KG1 (cell line): Measurements from ENCODE around the gene UPF2.
A peak's percentile ranks its signal among the peaks of the same experiment; 100 is the strongest.
"Not testable (repeated sequence)": the region's sequence is repeated elsewhere in the genome, so short reads cannot be mapped to it uniquely, and the experiment has no call there.

ENCODE experiments used
- DNase-seq: peaks from one replicate; lab custom pipeline; 2025; lab: John Stamatoyannopoulos, UW

Gene UPF2

DNA sequence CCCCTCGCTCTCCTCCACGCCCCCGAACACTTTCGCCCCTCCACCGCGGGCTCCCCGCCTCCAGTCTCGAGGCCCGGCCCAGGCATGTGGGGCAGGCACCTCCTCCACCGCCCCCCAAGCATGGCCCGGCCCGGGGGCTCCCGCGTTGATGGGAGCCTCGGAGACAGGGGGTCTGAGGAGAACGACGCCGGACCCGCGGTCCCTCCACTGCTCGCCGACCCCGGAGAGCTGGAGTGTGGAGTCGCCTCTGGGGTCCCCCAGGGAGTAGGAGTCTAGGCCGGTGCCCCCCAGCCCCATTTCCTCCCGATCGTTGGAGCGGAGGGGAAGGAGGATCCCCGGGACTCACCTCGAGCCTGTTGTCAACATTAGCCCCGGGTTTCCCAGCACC lies 206 bp downstream of the UPF2 start:
- DNase-seq, result no peak

DNA sequence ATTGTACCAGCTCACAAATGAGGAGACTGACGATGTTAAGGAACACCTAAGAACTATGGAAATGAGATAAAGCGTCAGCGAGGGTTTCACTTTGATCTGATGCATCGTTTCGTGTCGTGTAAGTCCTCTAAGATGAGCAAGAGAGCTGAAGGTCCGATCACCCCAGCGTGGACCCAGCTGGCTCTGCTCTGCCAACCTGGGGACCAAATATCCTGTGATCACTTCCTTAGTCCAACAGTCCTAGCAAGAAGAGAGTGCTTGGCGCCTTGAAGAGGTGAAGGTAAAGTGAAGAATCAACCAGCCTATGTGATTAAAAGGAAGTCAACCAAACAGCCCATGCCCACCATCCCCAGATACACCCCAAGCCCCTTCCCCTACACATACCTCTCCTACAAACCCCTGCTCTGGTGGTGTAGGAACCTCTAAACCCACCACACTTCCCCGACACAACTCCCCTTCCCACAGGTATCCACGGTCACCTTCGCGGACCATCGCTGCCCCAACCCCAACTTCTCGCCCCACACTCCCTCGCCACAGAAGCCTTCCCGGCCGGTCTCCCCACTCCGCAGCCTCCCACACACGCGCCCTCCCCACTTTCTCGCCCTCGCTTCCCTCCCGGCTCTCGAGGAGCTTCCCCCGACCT lies 722 bp downstream of the UPF2 start:
- DNase-seq, result peak; percentile 43

DNA sequence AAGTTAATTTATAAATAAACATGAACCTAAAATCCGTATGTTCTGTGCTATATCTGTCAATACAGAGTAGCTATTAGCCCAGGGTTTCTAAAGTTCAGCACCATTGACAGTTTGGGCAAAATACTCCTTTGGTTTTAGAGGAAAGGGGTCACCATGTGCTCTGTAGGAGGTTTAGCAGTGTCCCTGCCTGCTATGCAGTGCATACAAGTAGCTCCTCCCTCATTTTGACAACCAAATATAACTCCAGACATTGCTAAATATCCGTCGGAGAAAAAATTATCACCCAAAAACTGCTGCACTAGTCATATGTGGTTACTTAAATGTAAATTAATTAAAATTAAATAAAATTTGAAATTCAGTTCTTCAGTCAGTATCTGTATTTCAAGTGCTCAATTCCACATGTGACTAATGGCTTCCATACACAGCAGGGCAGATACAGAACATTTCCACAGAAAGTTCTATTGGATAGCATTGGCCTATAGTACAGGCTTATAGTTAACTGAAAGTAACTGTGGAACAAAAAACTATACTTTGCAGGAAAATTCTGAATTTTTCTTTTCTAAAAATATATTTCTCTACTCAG lies 6.4 kb downstream of the UPF2 start:
- no peak for DNase-seq

DNA sequence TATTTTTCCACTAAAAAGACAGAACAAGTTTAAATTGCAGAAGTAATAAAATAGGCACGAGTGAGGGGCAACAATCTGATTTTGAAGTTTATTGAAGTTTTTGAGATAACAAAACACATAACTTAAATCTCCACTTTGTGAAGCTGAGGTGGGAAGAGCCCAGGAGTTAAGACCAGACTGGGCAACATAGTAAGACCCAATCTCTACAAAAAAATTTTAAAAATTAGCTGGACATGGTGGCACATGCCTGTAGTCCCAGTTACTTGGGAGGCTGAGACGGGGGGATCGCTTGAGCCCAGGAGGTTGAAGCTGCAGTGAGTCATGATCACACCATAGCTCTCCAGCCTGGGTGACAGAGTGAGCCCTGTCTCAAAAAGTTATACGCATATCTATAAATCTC lies 11.2 kb downstream of the UPF2 start:
- no peak for DNase-seq

DNA sequence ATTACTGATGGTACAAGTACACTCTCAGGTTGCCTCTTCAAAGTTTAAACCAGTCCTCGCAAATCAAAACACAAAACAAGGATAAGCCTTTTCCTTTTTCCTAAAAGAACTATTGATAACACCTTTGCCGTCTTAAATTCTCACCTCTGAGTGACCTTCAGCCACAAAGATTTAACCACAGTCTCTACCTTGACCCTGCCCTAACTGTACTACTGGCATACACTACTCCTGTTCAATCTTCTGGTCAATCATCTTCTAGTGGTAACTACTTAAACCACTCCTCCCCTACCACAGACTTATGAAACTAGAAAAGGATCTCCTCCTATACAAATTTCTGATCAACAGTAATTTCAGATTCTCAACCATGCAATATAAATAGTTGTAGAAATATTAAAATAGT lies 15.1 kb downstream of the UPF2 start:
- no peak for DNase-seq

DNA sequence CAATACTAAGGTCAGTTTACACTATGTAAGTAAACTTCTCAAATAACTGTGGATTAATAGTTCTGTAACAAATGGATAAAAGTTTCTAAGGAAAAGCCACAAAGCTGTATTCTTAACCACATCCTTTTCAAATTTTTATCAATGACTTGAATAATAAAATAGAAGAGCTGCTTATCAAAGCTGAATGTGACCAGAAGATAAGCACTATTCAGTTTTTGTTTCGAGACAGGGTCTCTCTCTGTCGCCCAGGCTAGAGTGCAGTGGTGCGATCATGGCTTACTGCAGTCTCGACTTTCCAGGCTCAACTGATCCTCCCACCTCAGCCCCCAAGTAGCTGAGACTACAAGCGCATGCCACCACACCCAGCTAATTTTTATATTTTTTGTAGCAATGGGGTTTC lies 17.0 kb downstream of the UPF2 start:
- no peak for DNase-seq

DNA sequence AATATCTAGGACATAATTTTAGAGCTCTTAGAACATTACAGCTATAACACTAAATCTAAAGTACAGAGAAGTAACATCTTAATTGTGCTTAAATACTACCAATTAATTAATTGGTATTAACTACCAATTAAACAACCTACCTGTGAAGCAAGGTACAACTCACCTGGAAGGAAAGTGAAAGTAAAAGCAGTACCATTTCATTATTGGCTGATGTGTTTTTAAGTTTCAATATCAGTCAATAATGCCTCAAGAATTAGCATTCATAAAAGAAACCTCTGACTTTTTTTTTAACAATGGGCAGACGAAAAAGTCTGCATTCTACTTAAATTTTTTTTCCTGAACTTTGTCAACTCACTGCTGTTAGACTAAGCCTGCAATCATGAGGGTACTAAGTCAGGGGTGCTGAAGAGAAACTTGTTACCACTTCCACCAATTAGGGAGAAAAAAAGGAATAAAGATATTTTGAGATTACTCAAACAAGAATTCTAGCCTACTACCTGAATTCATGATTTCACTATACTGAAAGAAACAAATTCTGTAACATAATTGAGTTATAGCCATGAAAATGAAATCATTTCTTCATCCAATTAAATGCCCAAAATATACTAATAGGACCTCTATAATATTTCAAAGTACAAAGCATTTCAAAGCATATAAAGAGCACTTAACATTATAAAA lies 19.9 kb downstream of the UPF2 start:
- DNase-seq, result no peak

DNA sequence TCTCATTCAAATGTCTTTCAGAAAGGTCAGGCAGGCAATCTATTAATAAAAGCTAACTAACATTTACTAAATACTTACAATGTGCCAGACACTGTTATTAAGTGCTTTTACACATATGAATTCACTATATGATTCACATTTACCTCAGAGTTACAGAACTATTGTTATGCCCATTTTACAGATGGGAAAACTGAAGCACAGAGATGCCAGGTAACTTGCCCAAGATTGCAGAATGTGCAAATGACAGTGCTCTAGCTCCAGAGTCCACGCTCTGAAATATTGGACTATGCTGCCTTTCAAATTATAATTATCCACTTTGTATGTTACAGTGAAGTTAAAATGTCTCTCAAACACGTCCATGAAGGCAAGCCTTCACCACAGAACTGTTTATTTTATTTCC lies 22.0 kb downstream of the UPF2 start:
- no peak for DNase-seq

DNA sequence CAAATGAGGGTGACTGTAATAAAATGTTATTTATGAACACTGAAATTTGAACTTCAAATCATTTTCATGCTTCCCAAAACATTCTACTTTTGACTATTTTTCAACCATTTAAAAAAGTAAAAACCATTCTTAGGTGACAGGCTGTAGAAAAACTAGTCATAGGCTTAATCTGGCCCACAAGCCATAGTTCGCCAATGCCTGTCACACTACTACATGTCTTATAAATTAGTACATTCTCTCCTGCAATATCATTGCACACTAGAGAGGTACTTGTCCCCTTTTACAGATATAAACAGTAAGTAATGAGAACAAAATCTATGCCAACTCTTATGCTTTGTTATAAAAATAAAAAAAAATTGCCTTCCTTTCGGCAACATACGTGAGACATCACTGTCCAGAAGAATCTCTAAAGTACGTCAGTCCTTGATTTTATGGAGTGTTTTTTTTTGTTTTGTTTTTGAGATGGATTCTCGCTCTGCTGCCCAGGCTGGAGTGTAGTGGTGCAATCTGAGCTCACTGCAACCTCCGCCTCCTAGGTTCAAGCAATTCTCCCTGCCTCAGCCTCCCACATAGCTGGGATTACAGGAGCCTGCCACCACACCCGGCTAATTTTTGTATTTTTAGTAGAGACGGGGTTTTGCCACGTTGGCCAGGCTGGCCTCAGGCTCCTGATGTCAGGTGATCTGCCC lies 23.2 kb downstream of the UPF2 start:
- no peak for DNase-seq

DNA sequence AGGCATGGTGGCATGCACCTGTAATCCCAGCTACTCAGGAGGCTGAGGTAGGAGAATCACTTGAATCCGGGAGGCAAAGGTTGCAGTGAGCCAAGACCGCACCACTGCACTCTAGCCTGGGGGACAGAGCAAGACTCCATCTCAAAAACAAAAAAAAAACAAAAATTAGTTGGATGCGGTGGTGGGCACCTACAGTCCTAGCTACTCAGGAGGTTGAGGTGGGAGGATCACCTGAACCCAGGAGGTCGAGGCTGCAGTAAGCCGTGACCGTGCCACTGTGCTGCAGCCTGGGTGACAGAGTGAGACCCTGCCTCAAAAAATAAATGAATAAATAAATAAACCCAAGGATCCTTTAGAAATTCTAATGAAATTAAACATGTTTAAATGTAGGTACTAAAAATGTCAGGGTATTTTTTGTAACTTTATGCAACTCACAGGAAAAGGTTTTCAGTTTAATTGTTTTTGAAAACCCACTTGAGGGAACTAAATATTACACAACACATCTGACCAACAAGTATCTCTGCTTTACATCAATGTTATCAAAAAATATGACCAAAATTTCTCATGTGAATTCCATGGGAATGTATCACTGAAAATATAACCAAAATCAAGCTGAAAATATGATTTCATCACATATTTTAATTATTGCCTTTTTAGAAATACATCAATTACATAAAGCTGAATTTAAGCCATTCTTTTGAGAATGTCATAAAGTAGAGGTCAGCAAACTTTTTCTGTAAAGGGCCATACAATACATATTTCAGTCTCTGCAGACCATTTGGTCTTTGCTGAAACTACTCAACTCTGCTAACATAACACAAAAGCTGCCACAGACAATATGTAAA lies 23.9 kb downstream of the UPF2 start:
- no peak for DNase-seq

DNA sequence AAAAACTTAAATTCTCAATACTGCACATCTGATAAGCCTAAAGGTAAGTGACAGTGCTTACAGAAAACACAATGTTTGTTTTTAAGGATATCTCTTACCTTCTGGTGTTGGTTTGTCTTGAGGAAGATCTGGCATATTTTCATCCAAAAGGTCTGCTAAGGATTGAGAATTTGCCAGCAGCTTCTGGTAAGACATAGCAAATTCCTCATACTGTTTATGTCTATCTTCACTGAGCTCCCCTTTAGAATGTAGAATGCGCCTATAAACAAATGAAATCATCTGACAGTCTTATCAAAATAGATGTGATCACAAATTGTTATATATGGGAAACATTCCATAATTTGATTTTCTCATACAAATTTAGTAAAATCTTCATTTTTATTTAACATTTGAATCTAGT lies 28.7 kb downstream of the UPF2 start:
- no peak for DNase-seq

DNA sequence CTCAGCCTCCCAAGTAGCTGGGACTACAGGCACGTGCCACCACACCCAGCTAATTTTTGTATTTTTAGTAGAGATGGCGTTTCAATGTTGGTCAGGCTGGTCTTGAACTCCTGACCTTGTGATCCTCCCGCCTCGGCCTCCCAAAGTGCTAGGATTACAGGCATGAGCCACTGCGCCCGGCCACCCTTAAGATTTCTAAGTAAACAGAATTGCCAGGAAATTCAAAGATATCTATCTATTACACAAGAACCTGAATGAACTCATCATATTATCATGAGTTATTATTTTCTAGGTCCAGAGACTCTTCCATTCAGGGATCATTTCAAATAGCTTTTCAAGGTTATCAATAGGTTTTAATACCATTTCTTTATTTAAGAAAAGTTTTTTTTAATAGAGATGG lies 29.2 kb downstream of the UPF2 start:
- not testable (repeated sequence) for DNase-seq

DNA sequence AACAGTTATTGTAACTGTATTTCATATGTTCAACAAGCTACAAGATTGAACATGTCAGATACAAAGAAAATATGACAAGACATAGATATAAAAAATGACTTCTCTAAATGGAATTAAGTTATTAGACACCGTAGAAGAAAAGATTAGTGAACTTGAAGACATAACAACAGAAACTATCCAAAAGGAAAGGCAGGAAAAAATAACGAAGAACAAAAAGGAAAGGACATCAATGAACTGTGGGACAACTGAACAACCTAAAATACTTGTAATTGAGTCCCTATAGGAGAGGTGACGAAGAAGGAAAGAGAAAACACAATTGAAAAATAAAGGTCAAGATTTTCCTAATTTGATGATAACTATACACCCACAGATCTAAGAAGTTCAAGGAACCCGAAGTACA lies 32.3 kb downstream of the UPF2 start:
- DNase-seq, result no peak

DNA sequence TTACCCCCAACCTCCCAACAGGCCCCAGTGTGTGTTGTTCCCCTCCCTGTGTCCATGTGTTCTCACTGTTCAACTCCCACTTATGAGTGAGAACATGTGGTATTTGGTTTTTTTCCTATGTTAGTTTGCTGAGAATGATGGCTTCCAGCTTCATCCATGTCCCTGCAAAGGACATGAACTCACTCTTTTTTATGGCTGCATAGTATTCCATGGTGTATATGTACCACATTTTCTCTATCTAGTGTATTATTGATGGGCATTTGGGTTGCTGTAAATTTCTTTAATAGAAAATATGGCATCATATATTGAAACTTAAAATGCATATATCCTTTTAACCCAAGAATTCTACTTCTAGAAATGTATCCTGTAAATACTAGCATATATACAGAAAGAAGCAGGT lies 33.8 kb downstream of the UPF2 start:
- DNase-seq, result not testable (repeated sequence)

DNA sequence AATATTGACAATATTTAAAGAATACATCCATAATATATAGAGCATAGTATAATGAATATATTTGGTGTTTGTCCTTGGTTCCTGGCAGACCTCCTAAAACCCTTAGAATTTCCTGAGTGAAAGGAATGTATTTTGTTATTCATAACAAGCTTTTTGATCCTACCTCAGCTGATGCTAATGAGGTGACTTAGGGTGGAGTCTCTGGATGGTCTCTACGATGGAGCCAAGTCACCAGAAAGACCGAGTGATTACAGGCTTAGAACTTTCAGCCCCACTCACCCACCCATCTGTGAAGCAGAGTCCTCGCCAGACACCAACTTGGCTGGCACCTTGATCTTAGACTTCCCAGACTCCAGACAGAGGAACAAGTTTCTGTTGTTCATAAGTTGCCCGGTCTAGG lies 35.9 kb downstream of the UPF2 start:
- DNase-seq, result no peak

DNA sequence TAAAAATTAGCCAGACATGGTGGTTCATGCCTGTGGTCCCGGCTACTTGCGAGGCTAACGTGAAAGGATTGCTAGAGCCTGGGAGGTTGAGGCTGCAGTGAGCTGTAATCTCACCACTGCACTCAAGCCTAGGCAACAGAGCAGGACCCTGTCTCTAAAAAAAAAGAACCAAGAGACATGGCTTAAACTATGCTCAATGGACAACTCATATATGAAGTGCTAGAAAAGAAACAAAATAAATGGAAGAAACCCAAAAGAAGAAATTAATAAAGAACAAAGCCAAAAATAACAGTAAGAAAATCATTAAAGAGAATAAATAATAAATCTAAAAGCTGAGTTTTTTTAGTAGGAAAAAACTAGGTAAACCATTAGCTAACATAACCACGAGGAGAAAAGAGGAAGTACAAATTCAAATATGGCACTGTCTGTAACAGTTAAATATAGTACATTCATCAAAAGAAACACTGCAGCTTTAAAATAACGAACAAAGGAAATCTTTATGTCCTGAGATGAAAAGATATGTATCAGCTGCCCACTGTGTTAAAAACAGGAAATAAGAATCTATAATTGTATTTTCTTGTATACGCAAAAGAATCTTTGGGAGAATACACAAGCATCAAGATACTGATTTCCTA lies 48.7 kb downstream of the UPF2 start:
- peak; percentile 31 for DNase-seq

DNA sequence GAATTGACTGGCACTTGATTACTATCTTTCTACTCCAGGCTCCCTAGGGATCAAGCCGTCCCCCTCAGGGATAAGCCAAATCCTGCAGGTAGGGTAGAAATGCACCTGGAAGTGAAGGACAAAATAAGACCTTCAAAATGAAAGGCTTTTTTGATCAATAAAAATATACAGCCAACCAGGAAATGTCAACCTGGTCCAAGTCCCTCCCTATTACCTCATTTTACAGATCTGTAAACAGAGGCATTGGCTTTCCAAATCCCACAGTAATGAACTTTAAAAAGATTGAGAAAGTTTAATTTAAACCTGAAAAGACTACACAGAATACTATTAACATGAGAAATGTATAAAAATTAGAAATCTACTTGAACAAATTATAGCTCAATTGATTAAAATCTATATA lies 53.7 kb downstream of the UPF2 start:
- no peak for DNase-seq

DNA sequence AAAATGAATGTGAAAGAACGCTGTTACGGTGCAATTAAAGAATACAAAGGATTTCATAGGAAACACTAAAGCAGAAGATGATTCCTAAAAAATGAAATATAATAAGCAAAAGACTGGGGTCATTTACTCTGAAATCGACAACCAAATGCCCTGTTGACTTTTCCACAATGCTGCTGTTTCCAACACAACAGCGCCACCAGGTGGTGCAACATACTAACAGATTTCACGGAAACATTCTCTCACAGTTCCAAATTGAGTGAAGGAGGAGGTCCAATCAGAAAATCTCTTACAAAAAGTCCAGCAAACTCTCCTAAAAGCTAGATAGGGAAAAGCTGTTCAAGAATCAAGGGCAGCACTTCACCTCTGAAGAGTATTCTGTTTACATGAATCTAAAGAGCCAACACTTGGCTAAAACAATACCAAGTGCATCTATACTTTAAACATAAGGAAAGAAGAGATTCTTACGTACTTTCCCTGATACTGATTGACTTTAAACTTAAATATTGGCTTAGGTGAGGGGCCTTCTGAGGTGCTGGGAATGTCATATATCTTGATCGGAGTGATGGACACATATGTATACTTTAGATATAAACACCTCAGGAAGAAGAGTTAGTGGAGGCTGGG lies 55.9 kb downstream of the UPF2 start:
- DNase-seq, result no peak

DNA sequence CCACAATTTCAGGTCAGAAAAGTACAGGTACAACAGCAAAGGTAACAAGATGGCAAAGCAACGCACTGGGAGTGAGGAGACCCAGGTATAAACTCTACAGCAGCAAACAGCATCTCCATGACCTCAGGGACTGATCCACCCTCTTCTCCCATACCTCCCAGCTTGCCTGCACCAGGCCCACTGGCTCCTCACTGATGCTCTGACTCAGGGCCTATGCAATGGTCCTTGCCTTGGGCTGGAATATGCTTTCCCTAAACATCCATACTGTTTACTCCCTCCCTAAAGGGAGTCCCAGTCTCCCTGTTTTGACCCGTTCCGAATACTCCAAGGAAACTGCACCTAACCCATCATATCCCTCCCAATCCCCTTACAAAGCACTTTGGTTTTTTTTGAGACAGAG lies 60.4 kb downstream of the UPF2 start:
- no peak for DNase-seq

DNA sequence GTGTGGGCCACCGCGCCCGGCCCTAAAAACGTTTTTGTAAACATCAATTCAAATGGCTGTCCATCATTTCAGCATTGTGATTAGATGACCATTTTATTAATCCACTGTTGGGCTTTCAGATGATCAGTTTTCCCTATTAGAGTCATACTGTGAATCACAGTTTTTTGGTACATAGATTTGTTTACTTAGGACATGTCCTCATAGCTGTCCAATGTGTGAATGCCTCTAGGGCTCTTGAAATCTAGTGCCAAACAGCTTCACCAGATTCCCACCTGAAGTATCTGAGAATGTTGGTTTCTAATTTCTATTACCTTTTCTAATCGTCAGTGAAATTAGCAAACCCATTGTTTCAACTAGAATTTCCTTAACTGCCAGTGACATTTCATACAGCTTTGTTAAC lies 66.8 kb downstream of the UPF2 start:
- DNase-seq, result no peak

DNA sequence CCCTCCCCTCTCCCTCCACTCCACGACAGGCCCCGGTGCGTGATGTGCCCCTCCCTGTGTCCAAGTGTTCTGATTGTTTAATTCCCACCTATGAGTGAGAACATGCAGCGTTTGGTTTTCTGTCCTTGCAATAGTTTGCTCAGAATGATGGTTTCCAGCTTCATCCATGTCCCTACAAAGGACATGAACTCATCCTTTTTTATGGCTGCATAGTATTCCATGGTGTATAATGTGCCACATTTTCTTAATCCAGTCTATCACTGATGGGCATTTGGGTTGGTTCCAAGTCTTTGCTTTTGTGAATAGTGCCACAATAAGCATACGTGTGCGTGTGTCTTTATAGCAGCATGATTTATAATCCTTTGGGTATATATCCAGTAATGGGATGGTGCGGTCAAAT lies 70.1 kb downstream of the UPF2 start:
- DNase-seq, result not testable (repeated sequence)
